Stimulated activated CD8-positive, alpha-beta memory T cell treated with anti-CD3 and anti-CD28 coated beads, Interleukin-15, amount 100 ng/mL, for 1 hour (primary cell): ENCODE measurements around the gene CDS1.
"Not testable (repeated sequence)": the region's sequence is repeated elsewhere in the genome, so short reads cannot be mapped to it uniquely, and the experiment has no call there.

Experiments
- DNase-seq: peaks from one replicate; pipeline ENCODE4 v3.0.0-alpha.2; 2020; ENCODE audit warnings: low read depth

The CDS1 gene

DNA sequence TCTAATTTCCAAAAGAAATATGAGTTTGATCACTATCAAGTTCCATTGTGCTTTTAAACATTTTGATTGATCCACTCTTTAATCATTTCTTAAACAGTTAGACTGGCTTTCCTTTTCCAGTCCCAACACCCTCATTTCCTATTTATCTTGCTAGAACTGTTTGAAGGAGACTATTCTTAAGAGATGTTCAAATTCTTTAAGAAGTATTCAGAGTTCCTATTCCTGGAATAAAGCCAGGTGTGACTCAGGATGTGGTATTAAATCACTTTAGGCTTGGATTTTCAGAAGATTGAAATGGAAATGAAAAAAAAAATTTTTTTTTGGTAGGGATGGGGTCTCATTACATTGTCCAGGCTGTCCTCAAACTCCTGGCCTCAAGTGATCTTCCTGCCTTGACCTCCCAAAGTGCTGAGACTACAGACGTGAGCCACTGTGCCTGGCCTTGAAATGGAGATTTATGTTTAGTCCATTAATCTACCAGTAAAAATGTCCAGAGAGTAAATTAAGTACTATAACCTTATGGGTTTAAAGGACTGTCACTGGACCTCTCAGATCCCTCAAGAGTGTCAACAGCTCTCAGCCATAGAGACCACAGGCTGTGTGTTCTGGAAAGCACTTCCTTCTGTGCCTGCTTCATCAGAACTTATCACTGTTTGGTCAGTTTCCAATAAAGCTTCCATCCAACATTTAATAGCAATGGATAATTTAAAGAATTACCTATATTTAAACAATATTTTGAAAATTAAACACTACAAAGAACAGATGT is 90.7 kb downstream of the CDS1 start:
- no peak for DNase-seq

DNA sequence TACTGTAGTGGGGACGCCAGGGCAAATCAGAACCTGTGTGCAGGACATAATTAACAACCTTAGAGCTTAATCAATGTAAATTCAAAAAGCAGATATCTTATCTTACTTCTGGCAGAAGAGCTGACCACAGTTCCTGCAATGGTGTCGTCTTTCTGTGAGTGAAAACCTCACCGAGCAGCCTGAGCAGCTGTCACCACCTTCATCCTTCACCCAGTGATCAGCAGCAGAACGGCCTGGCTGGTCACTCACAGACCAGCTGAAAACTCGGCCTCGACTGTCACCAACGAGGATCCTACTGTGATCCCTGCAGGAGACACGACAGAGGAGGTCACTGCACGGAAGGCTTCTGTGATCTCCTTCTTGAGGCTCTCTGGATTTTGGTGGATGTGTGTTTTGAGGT is 94.2 kb downstream of the CDS1 start:
- DNase-seq: no peak

DNA sequence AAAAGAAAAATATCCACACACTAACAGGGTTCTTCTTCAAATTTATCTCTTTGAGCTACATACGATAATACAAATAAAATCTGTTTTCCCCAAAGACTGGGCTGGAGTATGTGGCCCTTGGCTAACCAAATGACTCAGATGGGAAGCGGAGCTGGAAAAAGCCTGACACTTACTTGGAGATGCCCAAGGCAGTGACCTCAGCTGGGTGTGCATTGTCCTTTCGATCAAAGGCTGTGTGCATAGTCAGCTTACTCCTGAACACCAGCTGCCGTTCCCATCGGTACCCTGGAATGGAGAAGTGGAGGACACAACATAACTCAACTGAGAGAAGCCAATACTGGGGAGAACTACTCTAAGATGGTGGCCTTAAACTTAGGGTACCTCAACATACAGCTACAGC is 95.1 kb downstream of the CDS1 start:
- DNase-seq: no peak

DNA sequence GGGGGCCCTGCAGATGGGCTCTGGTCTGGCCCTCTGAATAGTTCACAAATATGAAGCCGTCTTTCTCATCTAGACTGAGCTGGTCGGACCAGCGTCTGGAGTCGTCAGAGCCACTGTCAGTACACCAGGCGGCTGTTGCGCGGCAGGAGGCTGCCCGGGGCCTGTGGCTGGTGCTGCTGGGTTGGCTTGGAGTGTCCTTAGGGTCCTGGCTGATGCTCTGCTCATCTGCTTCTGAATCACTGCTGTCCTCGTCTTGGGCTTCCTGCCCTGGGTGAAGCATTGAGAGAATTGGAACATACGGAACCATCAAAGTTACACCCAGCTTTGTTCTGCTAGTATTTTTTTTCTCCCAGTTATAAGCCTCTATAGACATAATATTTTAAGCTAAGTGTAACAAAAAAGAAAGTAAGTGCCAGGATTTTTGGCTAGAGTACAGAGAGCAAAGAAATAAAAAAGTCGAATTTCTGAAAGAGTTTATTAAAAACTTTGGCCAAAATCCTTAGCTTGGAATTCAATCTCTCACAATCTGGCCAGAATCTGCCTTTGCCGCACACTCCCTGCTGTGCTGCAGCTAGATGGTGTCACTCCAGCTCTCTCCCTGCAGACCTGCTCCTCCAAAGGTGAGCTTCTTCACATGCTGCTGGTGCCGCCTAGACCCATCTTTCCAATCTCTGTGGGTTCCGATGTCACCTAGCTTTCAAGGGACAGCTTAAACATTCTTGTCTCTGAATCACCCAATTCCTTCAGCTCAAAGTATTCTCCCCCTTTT is 96.2 kb downstream of the CDS1 start:
- DNase-seq: no peak

- no peak for DNase-seq
Measured at GRCh38 chr4:84680956-84681355, 98.0 kb downstream of the CDS1 start.

- no peak for DNase-seq
Measured at GRCh38 chr4:84681486-84682274, 98.8 kb downstream of the CDS1 start.

- DNase-seq: not testable (repeated sequence)
Measured at GRCh38 chr4:84682661-84683060, 99.7 kb downstream of the CDS1 start.

DNA sequence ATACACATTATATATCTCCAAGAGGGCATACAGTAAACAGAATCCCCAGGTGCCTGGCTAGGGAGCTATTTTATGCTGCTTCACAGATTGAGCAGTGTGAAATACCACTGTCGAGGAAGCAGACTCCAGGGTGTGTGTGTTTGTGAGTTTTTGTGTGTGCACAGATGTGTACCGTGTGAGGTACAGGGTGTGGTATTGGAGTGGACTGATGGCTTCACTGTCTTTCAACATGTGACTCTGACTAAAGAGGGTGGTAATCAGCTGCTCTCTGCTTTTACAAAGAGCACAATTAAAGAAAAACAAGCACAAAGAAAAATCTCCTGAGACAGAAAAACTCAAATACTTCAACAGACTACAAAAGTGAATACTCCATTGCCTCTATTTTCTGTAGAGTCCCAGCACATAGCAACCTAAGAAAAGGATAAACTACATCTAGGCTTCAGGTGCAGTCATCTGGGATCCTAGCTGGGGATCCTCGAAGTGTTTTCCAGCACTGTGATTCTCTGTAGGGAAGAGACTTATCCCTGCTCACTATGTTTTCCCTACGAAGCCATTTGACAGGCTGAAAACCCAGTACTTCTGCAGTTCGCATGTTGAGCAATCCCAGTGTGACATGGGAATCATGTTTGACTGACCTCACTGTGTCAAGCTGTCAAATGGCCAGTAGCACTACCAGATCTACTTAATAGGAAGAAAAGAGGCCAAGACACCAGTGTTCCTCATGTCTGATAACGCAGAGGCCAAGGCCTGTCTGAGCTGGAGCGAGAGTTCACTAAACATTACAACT is 100.3 kb downstream of the CDS1 start:
- DNase-seq: no peak

DNA sequence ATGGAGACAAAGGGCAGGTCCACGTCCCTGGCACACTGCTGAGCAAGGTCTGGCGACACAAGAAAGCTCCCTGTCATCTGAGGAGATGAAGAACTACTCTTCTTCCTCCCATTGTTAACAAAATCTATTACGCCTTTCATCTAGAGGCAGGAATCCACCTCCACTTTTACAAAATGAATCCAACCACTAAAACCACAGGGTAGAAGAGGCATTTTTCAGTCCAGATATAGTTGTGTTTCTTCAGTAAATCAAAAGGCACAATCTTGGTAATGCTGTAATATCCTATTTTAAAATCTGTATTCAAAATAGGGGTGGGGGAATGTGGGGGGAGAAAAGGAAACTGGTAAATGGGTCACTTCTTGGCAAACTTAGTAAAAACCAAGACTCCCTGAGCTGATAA is 101.4 kb downstream of the CDS1 start:
- no peak for DNase-seq

- no peak for DNase-seq
Measured at GRCh38 chr4:84685105-84685504, 102.2 kb downstream of the CDS1 start.

GRCh38 chr4:84688605-84689004 is 105.7 kb downstream of the CDS1 start:
- DNase-seq: no peak

DNA sequence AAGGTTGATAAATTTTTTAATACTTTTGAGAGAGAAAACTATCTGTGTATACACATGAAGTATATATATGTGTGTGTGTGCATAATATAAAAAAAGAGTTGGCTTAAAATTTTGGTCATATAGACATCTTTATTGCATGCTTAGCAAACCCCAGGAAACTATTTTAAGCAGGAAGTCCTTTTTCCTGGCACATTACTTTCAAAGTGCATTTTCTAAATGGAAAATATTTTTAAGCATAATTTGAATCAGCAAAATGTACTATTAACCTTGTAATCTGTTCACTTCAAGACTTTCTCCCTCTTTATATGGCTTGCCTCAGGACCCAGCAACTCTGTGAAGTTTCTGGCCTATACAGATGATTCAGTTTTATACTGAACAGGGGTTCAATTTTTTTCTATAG is 106.3 kb downstream of the CDS1 start:
- DNase-seq: no peak

GRCh38 chr4:84690481-84690880 is 107.6 kb downstream of the CDS1 start:
- DNase-seq: no peak

GRCh38 chr4:84691170-84691691 is 108.3 kb downstream of the CDS1 start:
- no peak for DNase-seq

DNA sequence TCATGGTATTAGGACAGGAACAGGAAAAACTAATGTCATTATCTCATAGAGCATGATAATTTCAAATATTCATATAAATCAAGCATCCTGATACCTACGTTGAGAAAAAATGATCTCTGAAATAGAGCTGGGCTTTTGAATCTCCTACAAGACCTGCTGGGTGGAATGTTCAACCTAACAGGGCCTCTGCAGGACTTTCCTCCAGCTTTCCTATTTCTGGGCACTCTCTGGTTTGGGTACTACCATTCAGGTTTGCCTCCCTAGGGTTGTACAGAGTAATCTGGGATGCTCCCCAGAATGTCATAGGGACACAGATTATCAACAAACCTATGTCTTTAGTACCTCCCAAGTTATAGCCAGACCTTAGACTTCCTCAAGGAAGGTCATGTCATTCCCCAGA is 108.9 kb downstream of the CDS1 start:
- no peak for DNase-seq

- no peak for DNase-seq
Measured at GRCh38 chr4:84697159-84697558, 114.2 kb downstream of the CDS1 start.

- no peak for DNase-seq
Measured at GRCh38 chr4:84697615-84698201, 114.8 kb downstream of the CDS1 start.

DNA sequence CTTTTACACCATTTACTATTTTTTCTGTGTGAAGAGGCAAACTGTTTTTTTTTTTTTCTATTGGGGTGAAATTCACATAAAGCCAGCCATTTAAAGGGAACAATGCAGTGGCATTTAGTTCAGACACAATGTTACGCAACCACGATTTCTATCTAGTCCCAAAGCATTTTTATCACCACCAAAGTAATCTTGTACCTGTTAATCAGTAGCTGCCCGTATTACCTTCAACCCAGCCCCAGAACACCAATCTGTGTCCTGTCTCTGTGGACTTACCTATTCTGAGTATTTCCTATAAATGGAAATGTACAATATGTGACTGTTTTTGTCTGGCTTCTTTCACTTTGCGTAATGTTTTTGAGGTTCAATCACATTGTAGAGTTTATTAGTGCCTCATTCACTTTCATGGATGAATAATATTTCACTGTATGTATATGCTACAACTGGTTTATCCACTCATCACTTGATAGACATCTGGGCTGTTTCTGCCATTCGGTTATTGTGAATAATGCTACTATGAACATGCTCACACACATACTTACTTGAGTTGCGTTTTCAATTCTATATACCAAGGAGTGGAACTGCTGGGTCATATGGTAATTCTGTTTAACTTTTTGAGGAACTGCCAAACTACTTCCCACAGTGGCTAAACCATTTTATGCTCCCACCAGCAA is 116.2 kb downstream of the CDS1 start:
- DNase-seq: no peak
